Limb (tissue), 2 donors: ENCODE results near the gene MT1G.
"Not testable (repeated sequence)": the region's sequence is repeated elsewhere in the genome, so short reads cannot be mapped to it uniquely, and the experiment has no call there.

Source experiments
- DNase-seq, 2 donors: peaks; one replicate each; pipeline ENCODE4 v3.0.0-alpha.2; 2016; ENCODE audit errors: extremely low spot score in 2 of 2

MT1G gene

GRCh38 chr16:56667581-56668571 lies at the start of gene MT1G:
Gene MT1G, minus strand, starts transcription at chr16:56668065. Its CDS starts 72 bp downstream, at chr16:56667993.
- no peak for DNase-seq

GRCh38 chr16:56717532-56717931 lies 49.7 kb upstream of the MT1G start:
- not testable (repeated sequence) for DNase-seq

- DNase-seq, result peak in 1 of 2 donors; percentile 32
Observed at GRCh38 chr16:56716761-56717160, 48.9 kb upstream of the MT1G start.

GRCh38 chr16:56715126-56715525 lies 47.3 kb upstream of the MT1G start:
- DNase-seq, result no peak

- DNase-seq, result no peak
Observed at GRCh38 chr16:56713794-56714193, 45.9 kb upstream of the MT1G start.

DNA sequence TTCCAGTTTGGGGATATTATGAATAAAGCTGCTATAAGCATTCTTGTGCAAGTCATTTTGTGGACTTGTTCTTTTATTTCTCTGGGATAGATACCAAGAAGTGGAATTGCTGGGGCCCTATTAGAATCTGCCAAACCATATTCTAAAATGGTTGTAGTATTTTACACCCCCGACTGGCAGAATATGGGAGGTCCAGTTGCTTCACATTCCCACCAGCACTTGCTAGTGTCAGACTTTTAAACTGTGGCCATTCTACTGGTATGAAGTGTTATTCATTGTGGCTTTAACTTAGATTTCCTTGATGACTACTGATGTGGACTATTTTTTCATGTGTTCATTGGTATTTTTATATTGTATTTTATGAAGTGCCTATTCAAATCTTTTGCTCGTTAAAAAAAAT lies 44.0 kb upstream of the MT1G start:
- DNase-seq, result no peak

- no peak for DNase-seq
Observed at GRCh38 chr16:56710181-56710737, 42.4 kb upstream of the MT1G start.

- DNase-seq, result no peak
Observed at GRCh38 chr16:56709443-56710040, 41.7 kb upstream of the MT1G start.

DNA sequence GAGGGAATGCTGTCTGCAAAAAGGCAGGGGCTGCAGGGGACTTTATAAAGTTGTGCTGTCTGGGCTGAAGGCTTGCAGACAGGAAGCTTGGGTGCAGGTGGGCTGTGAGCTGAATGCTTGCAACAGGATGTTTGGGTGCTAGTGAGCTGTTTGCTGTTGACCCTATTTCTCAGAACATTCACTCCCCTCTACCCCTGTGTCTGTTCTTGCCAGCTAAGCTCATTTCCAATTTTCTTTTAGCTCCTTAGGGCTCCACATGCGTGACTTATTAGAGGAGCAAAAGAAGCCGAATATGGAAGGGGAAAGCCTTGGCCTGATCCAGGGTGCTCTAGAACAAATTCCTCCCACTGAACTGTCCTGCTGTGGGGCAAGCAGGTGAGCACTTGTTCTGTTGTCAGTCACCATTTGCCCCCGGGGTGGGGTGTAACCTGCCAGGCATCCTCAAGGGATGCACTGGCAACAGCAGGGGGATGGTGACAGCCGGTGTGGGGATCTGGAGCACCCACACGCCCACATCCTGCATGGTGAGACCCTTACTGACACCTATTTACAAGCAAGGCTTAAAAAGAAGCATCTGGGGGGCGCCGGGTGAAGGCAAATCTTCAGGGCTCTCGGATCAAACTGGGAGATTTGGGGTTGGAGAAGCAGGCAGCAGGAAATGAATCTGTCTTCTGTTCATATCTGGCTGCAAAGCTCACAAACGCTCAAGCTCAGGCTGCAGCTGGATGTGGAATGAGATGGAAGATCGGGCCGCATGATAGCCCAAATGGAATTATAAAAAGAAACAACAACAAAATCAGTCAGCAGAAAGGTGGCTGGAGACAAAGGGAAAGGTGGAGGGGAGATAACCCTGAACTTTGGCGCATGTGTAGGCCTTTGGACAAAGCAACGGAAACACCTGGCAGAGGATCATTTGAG lies 40.9 kb upstream of the MT1G start:
- no peak for DNase-seq

GRCh38 chr16:56702836-56703235 lies 35.0 kb upstream of the MT1G start:
- DNase-seq, result no peak

DNA sequence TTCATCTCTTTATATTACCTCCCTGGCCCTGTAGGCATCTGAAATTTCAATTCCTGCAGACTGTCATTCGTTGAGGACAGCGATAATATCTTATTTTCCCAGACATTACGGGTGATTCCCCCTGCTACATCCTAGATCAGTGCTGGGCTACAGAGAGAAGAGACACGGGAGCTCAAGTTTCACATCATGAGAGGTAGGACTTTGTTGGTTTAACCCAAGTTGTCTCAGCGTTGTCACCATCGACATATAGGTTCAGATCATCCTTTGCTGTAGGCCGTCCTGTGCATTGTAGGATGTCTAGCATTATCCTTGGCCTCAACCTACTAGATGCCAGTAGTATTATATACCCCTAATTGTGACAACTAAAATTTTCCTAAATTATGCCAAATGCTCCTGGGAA lies 33.7 kb upstream of the MT1G start:
- DNase-seq, result no peak

DNA sequence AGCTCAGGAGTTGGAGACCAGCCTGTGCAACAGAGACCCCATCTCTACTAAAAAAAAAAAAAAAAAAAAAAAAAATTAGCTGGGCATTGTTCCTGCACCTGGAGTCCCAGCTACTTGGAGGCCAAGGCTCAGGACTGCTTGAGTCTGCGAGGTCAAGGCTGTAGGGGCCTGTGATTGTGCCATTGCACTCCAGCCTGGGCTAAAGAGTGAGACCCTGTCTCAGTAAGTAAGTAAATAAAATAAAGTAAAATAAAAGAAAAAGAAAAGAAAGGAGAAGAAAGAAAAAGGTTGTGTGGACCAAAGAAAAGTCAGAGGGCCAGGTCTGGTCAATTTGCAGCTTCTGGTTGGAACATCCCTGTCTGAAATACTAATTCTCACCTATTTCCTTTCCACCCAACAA lies 32.8 kb upstream of the MT1G start:
- DNase-seq, result no peak

DNA sequence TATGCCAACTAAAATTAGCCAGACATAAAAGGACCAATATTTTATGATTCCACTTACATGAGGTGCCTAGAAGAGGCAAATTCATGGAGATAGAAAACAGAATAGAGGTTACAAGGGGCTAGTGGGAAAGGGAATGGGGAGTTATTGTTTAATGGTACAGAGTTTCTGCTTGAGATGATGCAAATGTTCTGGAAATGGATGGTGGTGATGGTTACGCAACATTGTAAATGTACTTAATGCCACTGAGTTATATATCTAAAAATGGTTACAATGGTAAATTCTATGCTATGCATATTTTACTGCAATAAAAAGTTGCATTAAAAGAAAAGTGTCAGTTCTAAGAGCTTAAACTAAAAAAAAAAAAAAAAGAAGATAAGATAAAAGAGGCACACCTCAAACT lies 32.3 kb upstream of the MT1G start:
- DNase-seq, result no peak

GRCh38 chr16:56697456-56698155 lies 29.7 kb upstream of the MT1G start:
- DNase-seq, result no peak

DNA sequence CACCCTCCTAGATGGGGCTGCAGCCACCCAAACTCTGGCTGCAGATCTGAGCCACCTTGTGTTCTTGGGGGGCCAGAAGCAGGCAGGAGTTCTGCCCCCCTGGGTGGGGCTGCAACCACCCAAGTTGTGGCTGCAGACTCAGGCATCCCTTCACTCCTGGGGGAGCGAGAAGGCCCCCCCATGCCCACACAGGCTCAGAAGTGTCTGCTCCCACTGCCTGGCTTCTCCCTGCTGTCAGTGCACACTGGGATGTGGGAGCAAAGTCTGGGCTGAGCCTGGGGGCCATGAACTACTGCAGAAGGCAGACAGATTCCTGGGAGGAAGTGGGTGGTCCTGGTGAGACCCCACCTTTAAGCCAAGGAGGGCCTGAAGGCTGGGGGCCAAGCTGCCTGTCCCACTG lies 27.4 kb upstream of the MT1G start:
- DNase-seq, result no peak

- no peak for DNase-seq
Observed at GRCh38 chr16:56691885-56692284, 24.0 kb upstream of the MT1G start.

DNA sequence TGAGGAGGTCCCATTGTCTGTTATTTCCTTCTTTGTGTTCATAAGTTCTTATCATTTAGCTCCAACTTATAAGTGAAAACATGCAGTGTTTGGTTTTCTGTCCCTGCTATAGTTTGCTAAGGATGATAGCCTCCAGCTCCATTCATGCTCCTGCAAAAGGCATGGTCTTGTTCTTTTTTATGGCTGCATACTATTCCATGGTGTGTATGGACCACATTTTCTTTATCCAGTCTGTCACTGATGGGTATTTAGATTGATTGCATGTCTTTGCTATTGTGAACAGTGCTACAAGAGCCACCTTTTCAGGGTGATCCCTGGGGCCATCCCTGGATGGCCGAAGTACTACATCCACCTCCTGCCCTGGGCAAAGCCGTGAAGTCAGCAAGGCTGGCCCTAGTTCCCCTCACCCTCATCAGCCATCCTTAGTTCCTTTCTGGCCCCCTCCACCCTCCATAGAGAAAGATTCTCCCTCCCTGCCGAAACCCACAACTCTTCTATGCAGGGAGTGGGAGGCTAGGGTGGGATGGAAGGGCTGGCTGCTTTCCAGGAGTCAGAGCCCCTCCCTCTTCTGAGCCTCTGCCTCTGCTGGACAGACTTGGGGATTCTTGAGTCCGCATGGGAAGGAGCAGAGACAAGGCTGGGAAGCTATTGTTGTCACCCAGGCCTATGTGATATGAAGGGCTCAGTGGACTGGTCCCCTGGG lies 22.7 kb upstream of the MT1G start:
- DNase-seq, result no peak

DNA sequence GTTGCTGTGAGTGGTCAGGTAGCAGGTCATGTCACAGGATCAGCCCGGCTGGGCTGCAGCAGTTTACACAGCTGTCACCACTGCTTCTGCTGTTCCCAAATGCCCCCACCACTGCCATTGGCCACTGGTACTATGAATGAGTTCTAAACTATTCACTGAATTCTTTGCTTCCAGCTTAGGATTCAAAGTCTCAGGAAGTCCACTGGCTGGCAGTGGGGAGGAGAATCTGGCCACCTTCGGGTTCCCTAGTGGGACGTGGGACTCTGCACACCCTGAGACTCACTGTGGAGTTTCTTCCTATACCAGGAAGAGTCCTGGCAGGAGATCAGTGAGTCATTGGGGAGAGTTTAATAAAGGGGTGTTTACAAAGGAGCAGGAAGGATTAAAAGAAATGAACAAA lies 21.3 kb upstream of the MT1G start:
- no peak for DNase-seq

DNA sequence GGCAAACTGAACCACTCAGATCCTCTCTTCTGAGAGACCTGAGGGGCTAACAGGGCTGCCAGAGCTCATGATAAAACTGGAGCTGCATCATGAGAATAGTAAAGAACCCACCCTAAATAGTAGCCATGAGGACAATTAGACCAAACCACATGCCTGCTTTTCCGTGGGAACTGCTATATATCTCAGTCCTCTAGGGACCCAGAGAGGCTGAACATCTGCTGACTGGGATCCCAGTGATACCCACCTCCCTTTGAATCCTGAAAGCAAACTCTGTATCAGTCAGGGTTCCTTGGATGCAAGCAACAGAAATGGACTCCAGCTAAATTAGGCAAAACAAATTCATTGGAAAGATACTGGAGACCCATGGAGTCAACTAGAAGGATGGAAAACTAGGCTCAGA lies 20.9 kb upstream of the MT1G start:
- DNase-seq, result no peak

DNA sequence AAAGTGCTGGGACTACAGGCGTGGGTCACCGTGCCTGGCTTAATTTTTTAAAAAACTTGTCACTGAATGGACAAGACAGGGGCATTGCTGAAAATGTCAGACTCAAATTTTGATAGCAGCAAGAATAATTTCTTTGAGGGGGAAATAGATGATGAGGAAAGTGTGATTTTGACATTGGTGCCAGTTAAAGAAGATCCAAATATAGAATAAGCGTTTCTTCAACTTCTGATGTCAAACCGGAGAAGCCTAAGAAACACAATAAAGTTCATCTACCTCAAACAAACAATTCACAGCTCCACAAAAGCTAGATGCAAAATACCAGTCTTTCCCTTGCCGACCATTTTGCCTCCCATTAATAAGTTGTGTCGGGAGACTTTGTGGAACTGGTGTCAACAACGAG lies 18.9 kb upstream of the MT1G start:
- DNase-seq, result no peak
